ENCODE measurements around the gene CCN2. TPM values are rescaled to one million over a fixed set of nuclear protein-coding genes. Genes with fewer than 3 reads are reported as not detected.

CCN2 gene
- total RNA-seq, 4 donors from 2014 or later, result 418 to 749 (median 509) TPM

GRCh38 chr6:131937226-131937625 is 13.9 kb downstream of the CCN2 start:
- Histone ChIP-seq H3K9me3 (no peaks in the 10 kb centered on the region), H3K36me3 (no peaks in the 10 kb centered on the region), H3K27ac (replicated peaks in 1 of 4) (peak overlapping the region in 3 of 4 donors; percentile 4 to 40 (median 21)), H3K27me3 (no peaks in the 10 kb centered on the region), H3K4me1 (peaks cover 0 to 6% (median 3%) of the 10 kb centered on the region in 4 donors), H3K4me3 (no peak overlapping the region)
- TF ChIP-seq POLR2A (IDR thresholded peaks at IDR 0.05; ENCODE audit: low read depth) (no peak), POLR2AphosphoS5 (IDR thresholded peaks at IDR 0.05) (peak in 1 of 2 donors; percentile 4), CTCF (IDR thresholded peaks at IDR 0.05) (no peak), EP300 (IDR thresholded peaks at IDR 0.05) (no peak)
- DNase-seq (ENCODE audit: extremely low spot score), result no peak
- WGBS, result 66% methylated on average over 2 of the region's 2 CpGs
- intact Hi-C loops (cut with DNase I), result no loop called here

GRCh38 chr6:131936156-131936555 is 15.0 kb downstream of the CCN2 start:
- WGBS, result 92% methylated on average over 4 of the region's 4 CpGs
- H3K27me3 ChIP-seq, result no peaks in the 10 kb centered on the region

GRCh38 chr6:131931063-131931750 is 20.0 kb downstream of the CCN2 start:
- WGBS, result 63% methylated on average over 2 of the region's 2 CpGs

More at GRCh38 chr6:131936156-131936555, 15.0 kb downstream of the CCN2 start:
- DNase-seq (ENCODE audit: extremely low spot score), result no peak
- H3K36me3 ChIP-seq, result no peaks in the 10 kb centered on the region
- peaks cover 0 to 11% (median 3%) of the 10 kb centered on the region in 4 donors for H3K4me1 ChIP-seq
- no peak overlapping the region for H3K27ac ChIP-seq (replicated peaks in 1 of 4)
- no peaks in the 10 kb centered on the region for H3K9me3 ChIP-seq
- TF ChIP-seq POLR2AphosphoS5 (IDR thresholded peaks at IDR 0.05), result no peak
- no peak for TF ChIP-seq CTCF (IDR thresholded peaks at IDR 0.05)
- no peak for TF ChIP-seq POLR2A (IDR thresholded peaks at IDR 0.05; ENCODE audit: low read depth)
- no peak for TF ChIP-seq EP300 (IDR thresholded peaks at IDR 0.05)
- intact Hi-C loops (cut with DNase I), result no loop called here
- no peak overlapping the region for H3K4me3 ChIP-seq

GRCh38 chr6:131929976-131930375 is 21.2 kb downstream of the CCN2 start:
- DNase-seq (ENCODE audit: extremely low spot score), result no peak
- intact Hi-C loops (cut with DNase I), result no loop called here
- Histone ChIP-seq H3K27me3 (no peaks in the 10 kb centered on the region), H3K36me3 (no peaks in the 10 kb centered on the region), H3K4me1 (peaks cover 0 to 10% (median 0%) of the 10 kb centered on the region in 4 donors), H3K4me3 (no peak overlapping the region), H3K9me3 (no peaks in the 10 kb centered on the region), H3K27ac (replicated peaks in 1 of 4) (no peak overlapping the region)
- TF ChIP-seq POLR2A (IDR thresholded peaks at IDR 0.05; ENCODE audit: low read depth), result no peak
- TF ChIP-seq POLR2AphosphoS5 (IDR thresholded peaks at IDR 0.05), result no peak
- TF ChIP-seq CTCF (IDR thresholded peaks at IDR 0.05), result no peak
- TF ChIP-seq EP300 (IDR thresholded peaks at IDR 0.05), result no peak
- WGBS, result 88% methylated on average over 1 of the region's 1 CpG

More at GRCh38 chr6:131931063-131931750, 20.0 kb downstream of the CCN2 start:
- H3K4me1 ChIP-seq, result peaks cover 0 to 7% (median 0%) of the 10 kb centered on the region in 4 donors
- DNase-seq (ENCODE audit: extremely low spot score), result no peak
- no peaks in the 10 kb centered on the region for H3K27me3 ChIP-seq
- no peak for TF ChIP-seq POLR2AphosphoS5 (IDR thresholded peaks at IDR 0.05)
- TF ChIP-seq CTCF (IDR thresholded peaks at IDR 0.05), result no peak
- TF ChIP-seq EP300 (IDR thresholded peaks at IDR 0.05), result no peak
- no peak for TF ChIP-seq POLR2A (IDR thresholded peaks at IDR 0.05; ENCODE audit: low read depth)
- intact Hi-C loops (cut with DNase I), result no loop called here
- no peak overlapping the region for H3K27ac ChIP-seq (replicated peaks in 1 of 4)
- no peaks in the 10 kb centered on the region for H3K9me3 ChIP-seq
- H3K36me3 ChIP-seq, result no peaks in the 10 kb centered on the region
- no peak overlapping the region for H3K4me3 ChIP-seq

All from esophagus muscularis mucosa (tissue), 4 donors.